HEK293 (cell line): Measurements from ENCODE around the gene APOL5.

Experiments
- CTCF ChIP-seq: fragments of 450-650 bp; formaldehyde crosslinking; IDR thresholded peaks from 2 replicates; pipeline ENCODE4 v1.5.1; 2016; ENCODE audit warnings: missing biosample characterization, missing genetic modification characterization
- KLF17 ChIP-seq: fragments of 450-650 bp; formaldehyde crosslinking; IDR thresholded peaks from 2 replicates; pipeline ENCODE4 v1.5.1; 2016; ENCODE audit warnings: missing biosample characterization, missing genetic modification characterization
- PATZ1 ChIP-seq: fragments of 450-650 bp; formaldehyde crosslinking; IDR thresholded peaks from 2 replicates; pipeline ENCODE4 v1.5.1; 2016; ENCODE audit warnings: missing biosample characterization, missing genetic modification characterization
- REST ChIP-seq: fragments of 450-650 bp; formaldehyde crosslinking; IDR thresholded peaks from 2 replicates; pipeline ENCODE4 v1.5.1; 2016; ENCODE audit warnings: missing biosample characterization, missing genetic modification characterization
- ZBTB8A ChIP-seq: fragments of 450-650 bp; formaldehyde crosslinking; IDR thresholded peaks from 2 replicates; pipeline ENCODE4 v1.5.1; 2016; ENCODE audit warnings: missing biosample characterization, missing genetic modification characterization
- ZNF24 ChIP-seq: fragments of 450-650 bp; formaldehyde crosslinking; IDR thresholded peaks from 2 replicates; pipeline ENCODE4 v1.5.1; 2016; ENCODE audit warnings: missing biosample characterization, missing genetic modification characterization
- ZNF280C ChIP-seq: fragments of 450-650 bp; formaldehyde crosslinking; IDR thresholded peaks from 2 replicates; pipeline ENCODE4 v1.5.1; 2016; ENCODE audit warnings: missing biosample characterization, missing genetic modification characterization
- ZNF513 ChIP-seq: fragments of 450-650 bp; IDR thresholded peaks from 2 replicates; pipeline ENCODE4 v1.5.1; 2018; ENCODE audit warnings: missing biosample characterization, missing genetic modification characterization
- ZNF548 ChIP-seq: fragments of 450-650 bp; formaldehyde crosslinking; IDR thresholded peaks from 2 replicates; pipeline ENCODE4 v1.5.1; 2016; ENCODE audit warnings: missing biosample characterization, missing genetic modification characterization
- ZNF623 ChIP-seq: fragments of 450-650 bp; formaldehyde crosslinking; IDR thresholded peaks from 2 replicates; pipeline ENCODE4 v1.5.1; 2016; ENCODE audit warnings: missing biosample characterization, missing genetic modification characterization

GRCh38 chr22:35725521-35725920 is 7.8 kb downstream of the APOL5 start:
- TF ChIP-seq CTCF (tag by site-specific recombination) (no peak), ZNF24 (tag by site-specific recombination) (no peak), ZNF280C (tag by site-specific recombination) (no peak), REST (tag by site-specific recombination) (no peak), ZNF623 (tag by site-specific recombination) (no peak), PATZ1 (no peak), ZNF548 (tag by site-specific recombination) (no peak), ZNF513 (tag by site-specific recombination) (no peak), KLF17 (tag by site-specific recombination) (no peak), ZBTB8A (tag by site-specific recombination) (no peak)
